ENCODE data around the gene GPI. TPM values are rescaled to one million over a fixed set of nuclear protein-coding genes. Genes with fewer than 3 reads are reported as not detected.

GPI gene
- 426 TPM for total RNA-seq
- long read RNA-seq, full-length matches to known transcripts, result 1,132 of 1,323 reads
- long read RNA-seq, partial matches to known transcripts, result 128 of 1,323 reads
- long read RNA-seq, other reads (novel, unspliced or antisense), result 63 of 1,323 reads

GRCh38 chr19:34364830-34365462 is at the start of gene GPI:
GPI (plus strand) TSS chr19:34365196; CDS start chr19:34365267, 71 bp downstream.
- peak; percentile 91 for DNase-seq (ENCODE audit: low spot score)

GRCh38 chr19:34316247-34316646 is 48.7 kb upstream of the GPI start:
- no peak for DNase-seq (ENCODE audit: low spot score)

GRCh38 chr19:34316741-34317301 is 48.2 kb upstream of the GPI start:
- DNase-seq (ENCODE audit: low spot score), result no peak

- DNase-seq (ENCODE audit: low spot score), result peak; percentile 39
Measured at GRCh38 chr19:34317311-34317927, 47.6 kb upstream of the GPI start.

- no peak for DNase-seq (ENCODE audit: low spot score)
Measured at GRCh38 chr19:34319230-34319585, 45.8 kb upstream of the GPI start.

GRCh38 chr19:34319785-34320184 is 45.2 kb upstream of the GPI start:
- DNase-seq (ENCODE audit: low spot score), result no peak

GRCh38 chr19:34320277-34320676 is 44.7 kb upstream of the GPI start:
- DNase-seq (ENCODE audit: low spot score), result no peak

GRCh38 chr19:34321735-34322134 is 43.3 kb upstream of the GPI start:
- DNase-seq (ENCODE audit: low spot score), result peak; percentile 60

- peak; percentile 74 for DNase-seq (ENCODE audit: low spot score)
Measured at GRCh38 chr19:34323433-34324204, 41.4 kb upstream of the GPI start.

- DNase-seq (ENCODE audit: low spot score), result peak; percentile 20
Measured at GRCh38 chr19:34324320-34324719, 40.7 kb upstream of the GPI start.

GRCh38 chr19:34325181-34325580 is 39.8 kb upstream of the GPI start:
- DNase-seq (ENCODE audit: low spot score), result peak; percentile 74

GRCh38 chr19:34325981-34326787 is 38.8 kb upstream of the GPI start:
- no peak for DNase-seq (ENCODE audit: low spot score)

- DNase-seq (ENCODE audit: low spot score), result peak; percentile 82
Measured at GRCh38 chr19:34327851-34328250, 37.1 kb upstream of the GPI start.

- DNase-seq (ENCODE audit: low spot score), result peak; percentile 28
Measured at GRCh38 chr19:34328982-34329381, 36.0 kb upstream of the GPI start.

- peak; percentile 14 for DNase-seq (ENCODE audit: low spot score)
Measured at GRCh38 chr19:34330116-34330515, 34.9 kb upstream of the GPI start.

- peak; percentile 51 for DNase-seq (ENCODE audit: low spot score)
Measured at GRCh38 chr19:34330596-34330995, 34.4 kb upstream of the GPI start.

GRCh38 chr19:34331596-34331995 is 33.4 kb upstream of the GPI start:
- DNase-seq (ENCODE audit: low spot score), result peak; percentile 59

GRCh38 chr19:34332027-34332760 is 32.8 kb upstream of the GPI start:
- peak; percentile 6 for DNase-seq (ENCODE audit: low spot score)

- DNase-seq (ENCODE audit: low spot score), result no peak
Measured at GRCh38 chr19:34335914-34336313, 29.1 kb upstream of the GPI start.

GRCh38 chr19:34336781-34337271 is 28.2 kb upstream of the GPI start:
- DNase-seq (ENCODE audit: low spot score), result no peak
